Upper lobe of left lung (tissue), 4 donors: Measurements from ENCODE around the gene PLAC9.

ENCODE experiments used
- EP300 ChIP-seq, 4 donors: sonication (generic); formaldehyde crosslinking; IDR thresholded peaks; one replicate each; pipeline ENCODE4 v1.5.1; 2017; ENCODE audit warnings: antibody characterized with exemption in 4 of 4, control low read depth in 2 of 4
- POLR2A ChIP-seq, 4 donors: fragments of 450-650 bp; IDR thresholded peaks; one replicate each; pipeline ENCODE4 v1.5.1; 2016 to 2017; ENCODE audit warnings: antibody characterized with exemption in 4 of 4, mild to moderate bottlenecking in 2 of 4
- POLR2AphosphoS5 ChIP-seq, 2 donors: sonication (generic); formaldehyde crosslinking; IDR thresholded peaks; one replicate each; pipeline ENCODE4 v1.5.1; 2017; ENCODE audit warnings: antibody characterized with exemption in 2 of 2
- TF ChIP-seq, protein P1 (sequence below), 6 experiments: fragments of 450-650 bp in 4 of 6; fragments of 200-600 bp in 2 of 6; sonication (generic) in 2 of 6; IDR thresholded peaks; one replicate each; pipeline ENCODE4 v1.5.1; 2016 to 2019; ENCODE audit warnings: antibody characterized with exemption in 6 of 6

DNA sequence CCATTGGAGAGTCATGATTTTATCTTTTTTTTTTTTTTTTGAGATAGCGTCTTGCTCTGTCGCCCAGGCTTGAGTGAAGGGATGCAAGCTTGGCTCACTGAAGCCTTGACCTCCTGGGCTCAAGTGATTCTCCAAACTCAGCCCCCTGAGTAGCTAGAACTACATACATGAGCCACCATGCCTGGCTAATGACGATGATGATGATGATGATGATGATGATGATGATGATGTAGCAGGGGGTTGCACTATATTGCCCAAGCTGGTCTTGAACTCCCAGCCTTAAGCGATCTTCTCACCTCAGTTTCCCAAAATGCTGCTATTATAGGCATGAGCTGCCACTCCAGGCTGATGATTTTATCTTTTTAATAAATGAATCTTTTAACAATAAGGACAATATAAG is 13.9 kb upstream of the PLAC9 start:
- TF ChIP-seq, protein P1, sequence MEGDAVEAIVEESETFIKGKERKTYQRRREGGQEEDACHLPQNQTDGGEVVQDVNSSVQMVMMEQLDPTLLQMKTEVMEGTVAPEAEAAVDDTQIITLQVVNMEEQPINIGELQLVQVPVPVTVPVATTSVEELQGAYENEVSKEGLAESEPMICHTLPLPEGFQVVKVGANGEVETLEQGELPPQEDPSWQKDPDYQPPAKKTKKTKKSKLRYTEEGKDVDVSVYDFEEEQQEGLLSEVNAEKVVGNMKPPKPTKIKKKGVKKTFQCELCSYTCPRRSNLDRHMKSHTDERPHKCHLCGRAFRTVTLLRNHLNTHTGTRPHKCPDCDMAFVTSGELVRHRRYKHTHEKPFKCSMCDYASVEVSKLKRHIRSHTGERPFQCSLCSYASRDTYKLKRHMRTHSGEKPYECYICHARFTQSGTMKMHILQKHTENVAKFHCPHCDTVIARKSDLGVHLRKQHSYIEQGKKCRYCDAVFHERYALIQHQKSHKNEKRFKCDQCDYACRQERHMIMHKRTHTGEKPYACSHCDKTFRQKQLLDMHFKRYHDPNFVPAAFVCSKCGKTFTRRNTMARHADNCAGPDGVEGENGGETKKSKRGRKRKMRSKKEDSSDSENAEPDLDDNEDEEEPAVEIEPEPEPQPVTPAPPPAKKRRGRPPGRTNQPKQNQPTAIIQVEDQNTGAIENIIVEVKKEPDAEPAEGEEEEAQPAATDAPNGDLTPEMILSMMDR (IDR thresholded peaks at IDR 0.05), result no peak
- TF ChIP-seq POLR2AphosphoS5 (IDR thresholded peaks at IDR 0.05), result no peak
- no peak for TF ChIP-seq POLR2A (IDR thresholded peaks at IDR 0.05)
- TF ChIP-seq EP300 (IDR thresholded peaks at IDR 0.05), result no peak
